COLO668 (cell line): ENCODE measurements around the gene RNFT2.
A peak's percentile ranks its signal among the peaks of the same experiment; 100 is the strongest.

Experiments used
- DNase-seq: peaks from one replicate; lab custom pipeline; 2025; ENCODE audit not compliant: unreplicated experiment; lab: John Stamatoyannopoulos, UW

RNFT2 gene, protein sequence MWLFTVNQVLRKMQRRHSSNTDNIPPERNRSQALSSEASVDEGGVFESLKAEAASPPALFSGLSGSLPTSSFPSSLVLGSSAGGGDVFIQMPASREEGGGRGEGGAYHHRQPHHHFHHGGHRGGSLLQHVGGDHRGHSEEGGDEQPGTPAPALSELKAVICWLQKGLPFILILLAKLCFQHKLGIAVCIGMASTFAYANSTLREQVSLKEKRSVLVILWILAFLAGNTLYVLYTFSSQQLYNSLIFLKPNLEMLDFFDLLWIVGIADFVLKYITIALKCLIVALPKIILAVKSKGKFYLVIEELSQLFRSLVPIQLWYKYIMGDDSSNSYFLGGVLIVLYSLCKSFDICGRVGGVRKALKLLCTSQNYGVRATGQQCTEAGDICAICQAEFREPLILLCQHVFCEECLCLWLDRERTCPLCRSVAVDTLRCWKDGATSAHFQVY

DNA sequence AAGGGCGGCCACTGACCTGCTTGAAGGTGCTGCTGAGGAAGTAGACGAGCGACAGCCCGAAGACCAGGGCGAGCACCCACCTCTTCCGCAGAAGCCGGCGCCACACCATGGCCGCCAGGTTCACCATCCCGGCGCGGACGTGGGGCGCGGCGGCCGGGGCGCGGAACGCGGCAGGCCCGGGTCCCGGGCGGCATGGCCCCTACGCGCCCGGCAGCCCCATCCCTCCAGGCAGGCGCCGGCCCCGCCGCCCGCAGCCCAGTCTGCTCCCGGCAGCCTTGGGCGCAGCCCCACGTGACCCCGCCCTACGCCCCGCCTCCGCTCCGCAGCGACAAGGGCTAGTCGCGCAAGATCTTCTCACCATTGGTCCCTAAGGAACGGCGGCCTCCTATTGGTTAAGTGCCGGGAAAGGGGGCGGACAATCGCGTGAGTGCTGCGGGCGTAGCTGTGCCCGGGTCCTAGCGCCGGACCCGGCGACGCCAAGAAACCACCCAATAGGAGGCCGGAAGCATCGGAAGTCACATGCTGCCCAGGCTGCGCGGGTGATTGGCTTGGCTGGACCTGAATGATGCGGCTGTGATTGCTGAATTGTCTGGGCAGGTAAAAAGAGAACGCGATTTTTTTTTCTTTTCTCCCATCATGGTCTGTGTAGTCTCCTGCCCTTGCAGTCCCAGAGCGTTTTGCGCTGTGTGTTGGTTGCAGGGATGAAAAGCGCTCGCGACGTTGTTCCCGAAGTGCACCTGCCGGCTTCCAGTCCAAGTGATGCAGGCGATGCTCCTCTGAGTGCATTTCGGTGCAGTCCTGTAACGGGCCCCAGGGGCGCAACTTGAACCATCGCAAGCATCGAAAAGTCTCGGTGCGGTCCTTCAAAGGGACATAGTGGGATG, at the start of gene RNFT2, which contains the start of gene SPRING1:
Gene RNFT2, plus strand, starts transcription at position 542 of the 884 bp plus-strand sequence. CDS start 2,183 bp downstream, outside the sequence.
Gene SPRING1, minus strand, starts transcription at position 296 of the 884 bp plus-strand sequence. Its CDS starts 169 bp downstream, at position 127.
- peak; percentile 99 for DNase-seq

DNA sequence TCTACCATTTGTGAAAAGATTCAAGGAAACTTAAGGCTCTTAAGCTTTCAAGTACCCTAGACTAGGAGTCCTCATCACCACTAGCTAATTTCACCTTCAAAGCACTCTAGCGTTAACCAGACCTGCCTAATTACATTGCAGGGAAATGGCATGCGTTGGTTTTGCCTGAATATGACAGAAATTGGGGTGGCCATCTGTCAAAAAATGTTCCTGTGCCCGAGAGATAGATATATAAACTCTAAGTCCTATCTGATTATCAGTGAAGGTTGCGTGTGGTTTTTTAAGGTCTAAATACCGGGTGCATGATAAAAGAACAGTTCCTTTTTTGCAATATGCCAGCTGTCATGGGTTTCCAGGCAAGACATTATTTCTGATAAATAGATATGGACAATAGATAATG, 48.6 kb upstream of the RNFT2 start:
- no peak for DNase-seq

DNA sequence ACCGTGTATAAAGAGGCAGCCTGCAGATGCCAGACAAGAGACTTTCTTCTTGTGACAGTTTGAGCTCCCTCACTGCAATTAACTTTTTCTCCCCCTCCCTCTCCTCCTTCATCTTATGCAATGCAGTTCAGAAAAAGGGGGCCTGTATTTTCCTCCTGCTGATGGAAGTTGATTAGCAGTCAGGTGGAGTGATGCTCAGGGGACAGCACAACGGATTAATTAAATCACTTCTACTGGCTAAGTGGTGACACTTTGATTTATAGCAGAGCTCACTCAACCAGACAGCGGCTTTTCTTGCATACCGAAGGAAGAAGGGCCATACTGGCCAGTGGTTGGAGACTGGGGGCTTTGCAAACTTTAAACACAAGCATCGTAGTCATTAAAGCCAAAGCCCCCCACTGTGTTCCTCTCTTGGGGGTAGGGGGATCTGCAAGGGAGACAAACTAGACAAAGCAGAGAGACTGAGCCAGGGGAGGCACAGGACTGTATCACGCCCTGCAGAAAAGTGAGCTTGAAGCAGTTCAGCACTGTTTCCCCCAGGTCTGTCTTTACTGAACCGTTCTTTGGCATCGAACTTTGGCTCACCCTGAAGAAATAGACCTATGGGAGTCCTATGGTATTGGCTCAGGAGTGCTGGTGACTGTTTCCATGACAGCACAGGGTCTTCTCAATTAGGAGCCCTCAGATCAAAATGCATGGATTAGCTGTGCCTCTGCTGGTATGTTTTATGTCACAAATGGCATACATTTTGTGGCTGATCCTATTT, 48.0 kb upstream of the RNFT2 start:
- no peak for DNase-seq

DNA sequence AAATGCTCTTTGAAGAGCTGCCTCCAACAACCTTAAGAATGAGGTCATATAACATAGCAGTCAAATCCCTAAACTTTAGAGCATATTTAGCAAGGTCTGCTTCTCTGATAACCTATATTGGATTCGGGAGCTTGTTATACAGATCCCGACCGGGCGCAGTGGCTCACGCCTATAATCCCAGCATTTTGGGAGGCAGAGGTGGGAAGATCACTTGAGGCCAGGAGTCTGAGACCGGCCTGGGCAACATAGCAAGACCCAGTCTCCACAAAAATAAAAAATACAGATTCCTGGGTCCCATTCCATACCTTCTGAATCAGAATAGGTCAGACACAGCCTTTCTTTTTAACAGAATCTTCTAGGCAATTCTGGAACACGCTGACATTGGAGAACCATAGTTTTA, 46.9 kb upstream of the RNFT2 start:
- DNase-seq, result no peak

DNA sequence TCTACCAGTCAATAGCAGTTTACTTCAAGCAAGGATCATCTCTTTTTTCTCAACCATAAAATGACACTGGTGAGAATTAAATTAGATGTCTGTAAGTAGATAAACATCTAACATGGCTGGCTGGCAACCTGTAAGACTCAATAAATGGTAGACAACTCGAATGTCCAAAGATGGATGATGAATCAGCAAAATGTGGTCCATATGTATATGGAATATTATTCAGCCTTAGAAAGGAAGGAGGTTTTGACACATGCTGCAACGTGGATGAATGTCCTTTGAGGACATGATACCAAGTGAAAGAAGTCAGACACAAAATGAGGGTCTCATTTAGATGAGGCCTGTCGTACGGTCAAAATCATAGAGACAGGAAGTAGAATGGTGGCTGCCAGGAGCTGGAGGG, 46.5 kb upstream of the RNFT2 start:
- DNase-seq, result no peak

DNA sequence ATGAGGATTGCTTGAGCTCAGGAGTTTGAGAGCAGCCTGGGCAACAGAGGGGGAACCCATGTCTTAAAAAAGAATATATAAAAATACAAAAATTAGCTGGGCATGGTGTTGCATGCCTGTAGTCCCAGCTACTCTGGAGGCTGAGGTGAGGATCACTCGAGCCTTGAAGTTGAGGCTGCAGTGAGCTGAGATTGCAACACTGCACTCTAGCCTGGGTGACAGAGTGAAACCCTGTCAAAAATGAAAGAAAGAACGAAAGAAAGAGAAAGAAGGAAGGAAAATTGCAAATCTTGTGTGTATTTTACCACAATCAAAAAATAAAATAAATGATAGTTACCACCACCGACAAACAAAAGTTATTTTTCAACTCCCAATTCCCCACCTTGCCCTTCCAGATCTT, 45.5 kb upstream of the RNFT2 start:
- DNase-seq, result no peak

DNA sequence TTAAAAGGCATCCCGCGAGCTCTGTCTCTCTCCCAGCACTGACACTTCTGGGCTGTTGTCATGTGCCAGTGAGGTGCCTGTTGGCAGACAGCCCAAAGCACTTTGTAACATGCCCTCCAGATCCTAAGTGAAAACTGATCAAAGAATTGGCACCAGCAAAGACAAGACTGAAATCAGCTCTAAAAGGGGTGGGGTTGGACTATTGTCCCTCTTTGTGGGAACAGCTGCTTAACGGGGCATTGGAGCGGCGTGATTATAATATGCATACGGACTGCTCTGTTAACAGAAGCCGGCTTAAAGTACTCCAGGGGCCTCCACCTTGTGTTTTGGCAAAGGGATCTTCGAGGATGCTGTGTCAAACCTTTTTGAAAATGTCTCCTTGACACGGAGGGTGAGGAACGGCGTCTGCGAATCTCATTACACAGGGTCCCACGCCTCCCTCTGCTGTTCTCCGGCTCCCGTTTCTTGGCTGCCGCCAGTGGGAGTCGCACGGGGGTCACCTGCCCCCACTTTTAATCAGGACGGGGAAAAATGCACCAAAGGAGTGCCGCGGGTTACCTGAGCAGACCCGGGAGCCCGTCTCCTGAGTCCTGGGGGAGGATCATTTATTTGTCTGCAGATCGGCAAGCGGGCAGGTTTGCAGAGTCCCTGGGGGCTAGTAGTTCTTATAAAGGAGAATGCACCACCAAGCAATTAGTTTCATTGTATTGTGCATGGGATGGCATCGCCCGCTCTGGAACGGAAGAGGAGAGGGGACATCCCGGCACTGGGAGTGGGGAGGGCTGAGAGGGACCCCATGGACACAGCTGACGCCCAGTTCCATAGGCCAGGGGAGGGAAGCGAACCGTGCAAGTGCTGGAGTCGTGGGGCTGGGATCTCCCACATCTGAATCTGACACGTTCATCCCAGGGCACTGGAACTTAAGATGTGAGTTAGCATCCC, 44.6 kb upstream of the RNFT2 start:
- peak; percentile 73 for DNase-seq

DNA sequence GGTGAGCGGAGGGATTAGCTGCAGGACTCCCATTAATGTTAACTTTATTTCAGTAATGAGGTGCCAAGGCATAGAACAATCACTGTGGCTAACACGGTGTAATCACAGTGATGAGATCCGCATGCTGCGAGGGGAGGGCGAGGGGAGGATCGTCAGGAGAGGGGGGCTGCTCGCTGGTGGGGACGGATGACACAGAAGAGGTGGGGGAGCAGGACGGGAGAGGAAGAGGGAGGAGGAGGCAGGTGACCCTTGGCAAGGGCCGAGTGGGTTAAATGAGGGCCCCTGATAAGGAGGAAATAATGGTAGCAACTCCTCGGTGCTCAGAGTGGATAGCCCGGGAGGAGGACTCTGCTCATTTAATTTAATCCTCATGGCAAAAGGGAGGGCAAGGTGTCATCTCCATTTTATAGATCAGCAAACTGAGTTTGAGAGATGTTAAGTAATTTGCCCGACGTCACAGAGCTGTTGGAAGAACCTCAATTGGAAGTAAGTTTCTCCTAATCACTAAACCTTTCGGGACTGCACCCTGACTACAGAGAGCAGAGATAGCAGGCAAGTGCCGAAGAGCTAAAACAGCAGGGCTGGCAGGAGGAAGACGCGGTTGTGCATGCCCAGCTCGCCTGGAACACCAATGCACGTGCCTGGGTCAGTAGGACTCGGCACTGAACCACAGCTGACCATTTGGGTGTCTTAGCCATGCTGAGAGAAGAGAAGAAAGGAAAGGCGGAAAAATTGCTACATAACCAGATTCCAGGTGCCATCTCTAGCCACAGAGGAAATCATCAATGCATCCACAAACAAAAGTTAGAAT, 43.3 kb upstream of the RNFT2 start:
- DNase-seq, result no peak

DNA sequence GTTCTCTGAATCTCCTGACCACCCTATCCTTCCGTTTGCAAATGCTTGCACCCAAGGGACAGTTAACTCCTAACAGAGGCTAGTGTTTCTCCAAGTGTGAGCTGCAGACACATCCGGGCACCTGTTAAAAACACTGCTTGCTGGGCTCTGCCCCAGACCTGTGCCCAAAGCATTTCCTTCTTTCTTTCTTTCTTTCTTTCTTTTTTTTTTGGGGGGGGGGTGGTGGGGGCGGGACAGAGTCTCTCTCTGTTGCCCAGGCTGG, 42.7 kb upstream of the RNFT2 start:
- DNase-seq, result no peak

DNA sequence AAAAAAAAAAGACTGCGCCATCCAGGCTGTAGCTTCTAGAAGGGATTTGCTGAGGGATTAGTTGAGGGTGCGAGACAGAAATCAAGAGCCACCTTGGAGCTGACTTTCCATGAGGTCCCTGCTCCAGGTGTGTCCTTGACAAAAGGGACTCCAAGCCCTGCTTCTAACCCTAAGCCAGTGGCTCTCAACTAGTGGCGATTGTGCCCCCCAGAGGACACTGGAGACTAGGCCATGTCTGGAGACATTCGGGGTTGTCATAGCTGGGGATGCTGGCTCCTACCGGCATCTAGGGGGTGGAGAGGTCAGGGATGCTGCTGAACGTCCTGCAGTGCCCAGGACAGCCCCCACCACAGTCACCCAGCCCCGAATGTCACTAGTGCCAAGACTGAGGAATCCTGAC, 40.8 kb upstream of the RNFT2 start:
- DNase-seq, result peak; percentile 56

DNA sequence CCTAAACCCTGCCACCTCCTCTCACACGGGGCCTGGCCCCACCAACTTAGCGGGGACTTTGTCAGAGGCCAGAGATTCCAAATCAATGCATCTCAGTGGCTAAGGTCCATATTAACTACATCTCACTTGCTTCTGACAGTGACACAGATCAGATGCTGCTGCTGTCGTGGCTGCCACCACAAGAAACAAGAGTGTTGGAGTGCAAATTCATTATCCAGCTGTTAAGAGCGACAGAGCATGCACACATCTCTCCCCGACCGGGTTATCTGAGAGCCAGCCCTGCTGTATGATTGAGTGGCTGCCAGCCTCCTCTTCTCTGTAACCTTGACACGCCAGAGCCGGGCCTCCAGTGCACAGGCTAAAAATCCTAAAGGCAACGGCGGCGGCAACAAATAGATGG, 40.4 kb upstream of the RNFT2 start:
- DNase-seq, result no peak

DNA sequence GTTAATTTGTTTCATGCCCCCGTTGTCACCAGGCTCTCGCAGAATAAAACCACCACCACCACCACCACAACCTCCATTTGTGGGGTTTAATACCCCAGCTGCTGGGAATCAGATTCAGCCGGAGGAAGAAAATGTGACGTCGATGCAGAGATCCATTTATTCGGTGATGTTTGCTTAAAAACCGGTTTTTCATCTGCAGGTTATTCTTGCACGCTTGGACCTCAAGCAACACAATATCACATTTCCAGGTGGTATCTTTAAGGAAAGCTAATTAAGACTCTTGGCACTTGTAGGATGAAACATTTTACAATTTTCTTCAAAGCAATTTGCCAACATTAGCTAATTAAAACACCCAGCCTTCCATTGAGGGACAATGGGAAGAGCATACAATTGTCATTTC, 40.0 kb upstream of the RNFT2 start:
- DNase-seq, result peak; percentile 68

DNA sequence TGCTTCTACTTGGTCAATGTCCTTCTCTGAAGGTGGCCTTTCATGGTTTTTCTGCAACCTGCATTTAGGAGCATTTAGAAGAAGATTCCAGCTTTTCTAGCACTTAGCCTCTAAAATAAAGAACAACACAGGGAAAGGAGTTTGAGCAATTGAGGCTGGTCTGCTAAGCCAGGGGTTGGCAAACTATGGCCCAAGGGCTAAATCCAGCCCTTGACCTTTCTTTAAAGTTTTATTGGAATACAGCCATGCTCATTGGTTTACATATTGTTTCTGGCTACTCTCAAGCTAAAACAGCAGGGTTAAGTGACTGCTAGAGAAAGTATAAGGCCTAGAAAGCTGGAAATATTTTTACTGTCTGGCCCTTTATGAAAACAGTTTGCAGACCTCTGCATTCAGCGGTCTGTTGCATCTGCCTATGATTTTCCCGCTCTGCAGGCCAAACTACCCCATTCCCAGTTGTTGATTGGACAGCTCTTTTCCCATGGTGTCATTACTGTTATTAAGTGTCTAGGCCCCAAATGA, 39.5 kb upstream of the RNFT2 start:
- no peak for DNase-seq

DNA sequence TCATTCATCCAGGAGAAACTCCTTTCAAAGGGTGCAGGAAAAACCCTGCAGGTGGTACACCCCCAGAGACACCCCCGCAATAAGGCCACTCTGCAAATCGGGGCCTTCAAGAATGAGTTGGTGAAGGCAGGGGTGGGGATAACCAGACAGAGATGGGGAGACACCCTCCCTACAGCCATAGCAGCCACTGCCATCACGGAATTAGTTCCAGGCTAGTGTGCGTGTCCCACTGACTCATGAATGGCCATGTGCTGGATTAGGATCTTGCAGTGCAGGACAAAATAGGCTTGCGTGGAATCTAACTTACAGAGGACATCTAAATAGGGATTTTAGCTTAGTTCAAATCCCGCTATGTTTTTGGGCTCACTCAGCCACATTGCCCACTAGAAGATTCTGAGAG, 38.0 kb upstream of the RNFT2 start:
- DNase-seq, result no peak

DNA sequence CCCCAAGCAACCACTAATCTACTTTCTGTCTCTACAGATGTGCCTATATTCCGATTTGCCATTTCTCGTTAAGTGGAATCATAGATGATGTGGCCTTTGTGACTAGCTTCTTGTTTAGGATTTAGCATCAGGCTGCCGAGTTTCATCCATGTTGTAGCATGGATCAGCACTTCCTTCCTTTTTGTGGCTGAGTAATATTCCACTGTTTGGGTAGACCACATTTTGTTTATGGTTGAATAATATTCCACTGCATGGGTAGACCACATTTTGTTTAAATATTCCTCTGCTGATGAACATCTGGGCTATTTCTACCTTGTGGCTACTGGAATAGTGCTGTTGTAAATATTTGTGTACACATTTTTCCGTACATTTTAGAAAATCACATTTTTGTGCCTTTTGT, 36.7 kb upstream of the RNFT2 start:
- no peak for DNase-seq

DNA sequence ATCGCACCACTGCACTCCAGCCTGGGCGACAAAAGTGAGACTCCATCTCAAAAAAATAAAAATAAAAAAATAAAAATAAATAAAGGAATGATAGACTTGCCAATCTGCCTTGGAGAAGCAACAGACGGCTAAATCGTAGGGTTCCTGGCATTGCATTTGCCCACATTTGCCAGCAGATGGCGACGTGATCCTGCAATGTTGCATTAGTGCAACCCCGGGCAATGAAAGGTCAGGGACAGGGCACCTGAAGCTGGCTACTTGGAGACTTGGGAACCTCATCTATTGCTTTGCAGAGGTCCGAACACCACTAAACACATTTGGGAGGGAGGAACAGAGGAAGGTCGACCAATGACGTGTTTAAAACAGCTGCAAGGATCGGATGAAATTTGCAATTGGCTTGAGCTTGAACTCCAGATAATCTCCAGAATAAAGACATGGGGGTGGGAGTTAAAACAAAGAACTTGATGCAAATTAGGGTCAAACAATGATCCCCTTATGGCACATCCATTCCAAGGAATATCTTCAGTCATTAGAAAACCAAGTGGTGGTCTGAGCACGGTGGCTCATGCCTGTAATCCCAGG, 34.8 kb upstream of the RNFT2 start:
- DNase-seq, result peak; percentile 70

DNA sequence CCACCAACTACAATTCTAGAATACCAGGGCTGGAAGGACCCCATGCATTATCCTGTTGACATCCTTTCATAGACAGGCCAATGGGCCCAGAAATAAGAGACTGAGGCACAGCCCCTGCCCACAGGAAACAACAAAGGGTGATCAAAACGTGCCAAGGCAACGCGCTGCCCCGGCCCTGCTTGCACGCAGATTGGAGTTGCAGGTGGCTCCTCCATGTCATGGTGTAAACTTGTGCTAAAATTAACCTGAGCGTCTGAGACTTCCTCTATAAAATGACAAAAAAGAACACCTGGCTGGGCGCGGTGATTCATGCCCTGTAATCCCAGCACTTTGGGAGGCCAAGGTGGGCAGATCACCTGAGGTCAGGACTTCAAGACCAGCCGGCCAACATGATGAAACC, 30.4 kb upstream of the RNFT2 start:
- DNase-seq, result peak; percentile 40

DNA sequence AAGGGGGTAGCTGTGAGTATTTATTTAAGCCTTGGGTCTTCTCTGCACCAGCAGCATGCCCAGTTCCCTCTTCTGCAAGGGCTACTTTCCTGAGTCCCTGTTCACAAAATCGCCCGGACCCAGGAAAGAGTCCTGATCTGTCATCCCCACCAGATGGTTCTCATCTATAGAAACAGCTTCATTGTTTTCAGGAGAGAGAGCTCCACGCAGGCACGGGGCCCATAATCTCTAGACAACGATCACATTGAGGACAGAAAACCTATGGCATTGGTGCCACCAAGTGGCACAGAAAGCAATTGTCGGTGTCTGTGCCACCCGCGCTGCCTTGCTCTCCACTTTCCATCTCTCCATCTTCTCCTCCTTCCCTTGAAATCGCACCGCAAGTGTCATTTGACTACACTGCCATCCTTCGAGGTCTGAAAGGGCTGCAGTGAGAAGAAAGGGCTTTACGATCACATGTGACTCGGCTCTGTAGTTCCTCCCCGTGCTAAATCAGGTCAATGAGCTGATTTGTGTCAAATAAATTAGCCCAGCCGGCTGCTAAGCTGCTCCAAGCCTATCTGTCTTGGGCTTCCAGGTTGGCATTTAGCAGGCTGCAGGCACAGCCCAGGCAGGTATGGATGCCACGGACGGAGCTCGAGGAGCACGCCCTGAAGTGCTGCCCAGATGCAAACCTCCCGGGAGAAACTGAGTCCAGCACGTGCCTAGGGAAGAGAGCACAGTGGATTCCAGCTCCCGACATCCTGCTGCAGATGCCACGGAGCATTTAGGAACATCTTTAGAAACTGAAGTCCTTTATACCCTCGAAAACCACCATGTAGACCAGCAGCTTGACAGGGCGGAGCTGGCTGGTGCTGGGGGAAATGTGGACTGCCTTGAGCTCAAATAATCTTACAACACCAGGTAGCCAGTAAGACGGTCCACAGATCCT, 29.0 kb upstream of the RNFT2 start:
- peak; percentile 82 for DNase-seq
